NCI-H1105 (cell line): ENCODE measurements around the gene DLX1.
"Not testable (repeated sequence)": the region's sequence is repeated elsewhere in the genome, so short reads cannot be mapped to it uniquely, and the experiment has no call there.

Source experiments
- DNase-seq: peaks from one replicate; lab custom pipeline; 2025; lab: John Stamatoyannopoulos, UW

The DLX1 gene

DNA sequence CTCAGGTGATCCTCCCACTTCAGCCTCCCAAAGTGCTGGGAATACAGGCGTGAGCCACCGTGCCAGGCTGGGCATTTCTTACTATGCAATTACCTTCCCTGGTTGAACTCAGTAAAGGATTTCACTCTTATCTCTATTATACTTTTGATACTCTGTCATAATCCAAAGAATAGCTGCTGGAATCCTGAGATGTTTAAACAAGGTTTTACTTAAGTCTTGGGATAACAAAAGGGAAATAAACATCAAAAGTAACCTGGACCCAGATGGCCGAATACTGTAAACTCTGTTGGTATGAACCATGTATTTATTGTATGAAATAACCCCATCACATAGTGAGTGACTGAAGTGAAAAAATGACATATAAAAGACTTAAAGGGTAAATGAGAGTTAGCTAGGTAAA, 29.3 kb downstream of the DLX1 start:
- DNase-seq, result no peak

DNA sequence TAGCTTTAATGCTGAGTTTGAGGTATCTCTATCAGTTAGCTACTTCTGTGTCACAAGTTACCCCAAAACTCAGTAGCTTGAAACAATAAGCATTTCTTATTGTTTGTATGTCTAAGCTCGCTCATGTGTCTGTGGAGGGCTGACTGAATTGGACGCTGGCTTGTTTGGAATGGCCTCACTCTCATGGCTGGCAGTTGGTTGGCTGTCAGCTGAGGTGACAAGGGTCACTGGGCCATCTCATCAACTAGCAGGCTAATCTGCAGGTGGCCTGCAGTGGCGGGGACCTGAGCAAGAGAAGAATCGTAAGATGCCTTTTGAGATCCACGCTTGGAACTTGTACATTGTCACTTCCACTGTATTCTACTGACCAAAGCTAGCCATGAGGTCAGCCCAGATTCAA, 30.8 kb downstream of the DLX1 start:
- no peak for DNase-seq

DNA sequence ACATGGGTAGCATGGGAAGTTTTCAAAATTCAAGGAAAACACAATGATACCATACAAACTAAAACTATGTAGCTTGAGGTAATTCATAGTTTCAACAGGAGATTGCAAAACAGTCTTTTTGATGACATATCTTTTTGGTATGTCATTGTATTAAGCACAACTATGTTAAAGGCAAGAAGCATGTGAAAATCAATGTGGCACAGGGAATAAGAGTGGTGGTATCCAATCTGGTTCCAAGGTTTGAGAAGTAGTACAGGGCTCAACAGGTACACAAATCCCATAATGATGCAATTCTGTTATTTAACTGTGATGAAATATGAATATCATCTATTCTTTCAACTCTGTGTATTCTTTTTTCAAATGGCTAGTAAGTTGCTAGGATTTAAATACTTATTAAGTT, 33.8 kb downstream of the DLX1 start:
- DNase-seq, result no peak

DNA sequence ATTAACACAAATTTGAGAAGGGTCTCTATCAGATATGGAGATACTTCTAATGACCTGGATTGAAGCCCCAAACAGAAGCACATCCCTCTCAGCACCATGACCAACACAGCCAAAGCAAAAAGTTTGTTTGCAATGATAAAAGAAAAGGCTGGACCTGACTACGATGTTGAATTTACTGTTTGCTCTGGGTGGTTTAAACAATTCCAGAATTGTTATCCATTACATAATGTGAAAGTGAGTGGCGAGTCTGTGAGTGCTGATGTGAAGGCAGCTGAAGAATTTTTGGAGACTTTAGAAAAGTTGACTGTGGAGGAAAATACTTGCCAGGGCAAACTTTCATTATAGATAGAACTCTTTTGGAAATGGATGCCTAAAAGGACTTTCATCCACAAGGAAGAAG, 34.8 kb downstream of the DLX1 start:
- DNase-seq, result no peak

DNA sequence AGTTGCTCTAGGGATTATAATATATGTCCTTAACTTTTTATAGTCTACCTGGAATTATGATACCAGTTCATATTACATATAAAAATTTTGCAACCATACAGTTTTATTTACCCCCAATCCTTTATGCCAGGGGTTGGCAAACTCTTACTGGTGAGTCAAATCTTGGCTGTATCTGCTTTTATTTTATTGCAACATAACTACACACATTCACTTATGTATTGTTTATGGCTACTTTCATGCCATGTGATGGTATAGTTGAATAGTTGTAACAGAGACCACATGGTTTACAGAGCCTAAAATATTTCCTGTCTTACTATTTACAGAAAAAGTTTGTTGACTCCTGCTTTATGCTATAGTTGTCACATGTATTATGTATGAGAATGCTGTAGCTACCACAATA, 43.2 kb downstream of the DLX1 start:
- DNase-seq, result no peak

DNA sequence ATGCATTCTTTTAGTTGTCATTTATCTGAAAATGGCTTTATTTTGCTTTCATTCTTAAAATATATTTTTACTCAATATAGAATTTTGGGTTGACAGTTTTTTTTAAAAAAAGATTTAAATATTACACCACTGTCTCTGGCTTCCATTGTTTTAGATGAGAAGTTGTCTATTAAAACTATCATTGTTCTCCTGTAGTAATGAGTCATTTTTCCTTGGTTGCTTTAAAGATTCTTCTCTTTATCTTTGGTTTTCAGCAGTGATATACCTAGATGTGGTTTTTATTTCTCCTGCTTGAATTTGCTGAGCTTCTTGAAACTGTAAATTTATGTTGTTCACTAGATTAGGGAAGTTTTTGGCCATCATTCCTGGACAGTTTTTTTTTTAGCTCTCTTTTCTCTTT, 44.1 kb downstream of the DLX1 start:
- DNase-seq, result no peak

DNA sequence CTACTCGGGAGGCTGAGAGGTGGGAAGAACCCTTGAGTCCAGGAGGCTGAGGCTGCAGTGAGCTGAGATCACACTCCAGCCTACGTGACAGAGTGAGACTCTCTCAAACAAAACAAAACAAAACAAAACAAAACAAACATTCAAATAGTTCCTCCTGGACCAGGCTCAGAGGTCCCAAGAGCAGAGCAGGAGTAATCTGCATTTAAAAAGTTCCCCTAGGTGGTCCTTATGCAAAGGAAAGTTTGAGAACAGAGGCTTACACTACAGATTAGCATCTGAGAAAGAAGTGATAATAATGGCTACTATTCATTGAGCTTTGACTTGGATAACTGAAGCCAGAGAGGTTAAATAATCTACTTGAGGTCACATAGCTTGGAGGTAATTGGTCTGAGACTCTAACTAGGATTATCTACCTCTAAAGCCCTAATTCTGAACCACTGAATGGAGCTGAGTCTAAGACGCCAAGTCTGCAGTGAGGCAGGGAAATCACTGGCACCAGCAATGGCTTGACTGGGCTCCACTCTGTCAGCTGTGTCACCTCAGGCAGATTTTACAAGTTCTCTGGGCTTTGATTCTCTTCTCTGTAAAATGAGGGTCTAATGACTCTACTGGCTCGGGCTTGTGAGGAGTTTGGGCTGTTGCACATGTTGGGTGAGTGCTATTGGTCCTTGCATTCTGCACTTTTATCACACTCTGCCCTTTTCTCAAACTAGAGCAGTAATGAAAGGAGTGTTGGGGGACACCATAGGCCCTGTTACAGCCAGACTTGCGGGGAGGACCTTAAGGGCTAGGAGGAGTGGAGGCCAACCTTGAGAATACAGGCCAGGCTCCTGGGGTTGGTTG, 46.6 kb downstream of the DLX1 start:
- DNase-seq, result no peak

DNA sequence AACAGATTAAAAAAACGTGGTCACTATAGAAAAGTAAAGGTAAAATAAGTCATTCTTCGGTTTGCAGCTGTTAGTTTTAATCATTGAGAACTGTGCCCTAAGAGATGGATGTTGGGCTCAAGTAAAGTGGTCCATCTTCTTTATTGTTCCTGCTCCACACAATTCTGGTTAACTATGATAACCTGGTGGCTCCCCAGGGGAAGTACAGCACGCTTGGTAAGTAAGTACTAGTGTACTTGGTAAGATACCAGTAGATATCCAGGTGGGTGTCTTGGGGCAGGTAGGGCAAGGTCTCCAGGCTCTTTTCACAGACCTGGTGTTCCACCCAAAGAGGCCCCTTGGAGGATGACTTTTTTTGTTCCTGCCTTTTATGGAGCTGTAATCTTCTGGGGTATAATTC, 49.0 kb downstream of the DLX1 start:
- no peak for DNase-seq

DNA sequence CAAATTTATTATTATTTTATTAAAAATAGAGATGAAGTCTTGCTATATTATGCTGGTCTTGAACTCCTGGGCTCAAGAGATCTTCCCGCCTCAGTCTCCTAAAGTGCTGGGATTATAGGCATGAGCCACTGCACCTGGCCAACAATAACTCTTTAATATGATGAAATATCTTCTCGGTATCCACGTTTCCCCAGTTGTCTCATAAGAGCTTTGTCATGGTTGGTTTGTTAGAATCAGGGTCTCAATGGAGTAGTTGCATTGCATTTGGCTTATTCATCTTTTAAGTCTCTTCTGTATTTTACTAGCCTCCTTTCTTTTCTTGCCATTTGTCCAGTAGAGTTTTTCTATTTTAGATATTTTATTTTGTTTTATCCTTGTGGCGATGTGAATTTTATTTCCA, 50.1 kb downstream of the DLX1 start:
- no peak for DNase-seq

DNA sequence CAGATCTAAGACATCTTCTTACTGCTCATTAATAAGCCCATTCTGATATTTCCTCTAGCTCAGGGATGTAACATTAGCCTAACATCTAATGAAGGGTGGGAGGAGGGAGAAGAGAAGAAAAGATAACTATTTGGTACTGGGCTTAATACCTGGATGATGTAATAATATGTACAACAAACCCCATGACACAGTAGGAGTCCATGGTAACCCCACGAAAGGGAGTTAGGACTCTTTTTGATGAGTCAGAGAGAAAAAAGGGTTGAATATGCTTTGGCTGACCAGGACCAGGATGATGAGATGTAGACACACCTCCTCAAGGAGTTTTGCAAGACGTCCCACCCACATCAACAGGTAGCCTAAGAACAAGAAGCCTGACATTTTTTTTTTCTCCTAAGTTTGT, 51.8 kb downstream of the DLX1 start:
- no peak for DNase-seq

DNA sequence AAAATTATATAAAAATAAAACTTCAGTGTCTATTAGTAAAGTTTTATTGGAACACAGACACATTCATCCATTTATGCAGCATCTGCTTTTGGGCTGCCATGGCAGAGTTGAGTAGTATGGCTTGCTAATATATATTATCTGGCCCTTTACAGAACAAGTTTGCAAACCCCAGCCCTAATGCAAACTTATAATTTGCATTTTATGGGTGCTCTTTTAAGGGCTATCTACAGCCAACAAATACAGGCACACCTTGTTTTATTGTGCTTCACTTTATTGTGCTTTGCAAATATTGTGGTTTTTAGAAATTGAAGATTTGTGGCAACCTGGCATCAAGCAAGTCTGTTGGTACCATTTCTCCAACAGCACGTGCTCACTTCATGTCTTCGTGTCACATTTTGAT, 52.6 kb downstream of the DLX1 start:
- DNase-seq, result no peak

DNA sequence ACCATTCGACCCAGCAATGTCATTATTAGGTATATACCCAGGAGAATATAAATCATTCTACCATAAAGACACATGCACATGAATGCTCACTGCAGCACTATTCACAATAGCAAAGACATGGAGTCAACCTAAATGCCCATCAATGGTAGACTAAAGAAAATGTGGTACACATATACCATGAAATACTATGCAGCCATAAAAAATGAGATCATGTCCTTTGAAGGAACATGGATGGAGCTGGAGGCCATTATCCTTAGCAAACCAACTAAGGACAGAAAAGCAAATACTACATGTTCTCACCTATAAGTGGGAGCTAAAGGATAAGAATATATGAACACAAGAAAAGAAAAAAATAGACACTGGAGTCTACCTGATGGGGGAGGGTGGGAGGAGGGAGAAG, 53.4 kb downstream of the DLX1 start:
- not testable (repeated sequence) for DNase-seq
